ES-I3 (cell line): Measurements from ENCODE around the gene RBSN.

ENCODE experiments used
- H3K36me3 ChIP-seq: 2 replicates; pipeline ENCODE4 v1.6.1; 2013; ENCODE audit warnings: mild to moderate bottlenecking, low read length, control low read depth, moderate library complexity; ENCODE audit not compliant: insufficient read depth
- H3K4me1 ChIP-seq: 2 replicates; pipeline ENCODE4 v1.6.1; 2013; ENCODE audit warnings: mild to moderate bottlenecking, control low read depth, low read length; ENCODE audit not compliant: insufficient read depth
- H3K9ac ChIP-seq: 2 replicates; pipeline ENCODE4 v1.6.1; 2013; ENCODE audit warnings: low read depth, mild to moderate bottlenecking, low read length, moderate library complexity
- H3K9me3 ChIP-seq: 2 replicates; pipeline ENCODE4 v1.6.1; 2013; ENCODE audit warnings: mild to moderate bottlenecking, low read length, moderate library complexity; ENCODE audit not compliant: control insufficient read depth, insufficient read depth

The RBSN gene

DNA sequence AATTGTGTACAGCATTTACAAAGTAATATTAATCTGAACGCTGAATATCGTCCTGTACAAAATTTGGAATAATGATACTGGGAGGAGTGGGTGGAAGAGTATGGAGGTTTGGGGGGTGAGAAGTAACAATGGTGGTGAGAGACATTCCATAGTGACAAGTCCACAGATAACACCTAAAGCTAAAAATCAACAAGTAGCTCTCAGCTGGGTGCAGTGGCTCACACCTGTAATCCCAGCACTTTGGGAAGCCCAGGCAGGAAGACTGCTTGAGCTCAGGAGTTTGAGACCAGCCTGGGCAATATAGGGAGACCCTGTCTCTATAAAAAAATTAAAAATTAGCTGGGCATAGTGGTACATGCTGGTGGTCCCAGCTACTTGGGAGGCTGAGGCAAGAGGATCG, 38.9 kb downstream of the RBSN start:
- H3K9me3 ChIP-seq = no peaks in the 10 kb centered on the region
- H3K9ac ChIP-seq = no peak overlapping the region
- H3K4me1 ChIP-seq = no peaks in the 10 kb centered on the region
- H3K36me3 ChIP-seq = peaks cover 6% of the 10 kb centered on the region

GRCh38 chr3:15056676-15057404, 42.1 kb downstream of the RBSN start:
- H3K9ac ChIP-seq = no peak overlapping the region
- H3K9me3 ChIP-seq = no peaks in the 10 kb centered on the region
- H3K4me1 ChIP-seq = no peaks in the 10 kb centered on the region
- H3K36me3 ChIP-seq = peaks cover 6% of the 10 kb centered on the region

- Histone ChIP-seq H3K9ac (no peak overlapping the region), H3K4me1 (no peaks in the 10 kb centered on the region)
Measured at GRCh38 chr3:15055019-15055557, 43.9 kb downstream of the RBSN start.

GRCh38 chr3:15053541-15053940, 45.4 kb downstream of the RBSN start:
- Histone ChIP-seq H3K4me1 (no peaks in the 10 kb centered on the region), H3K9ac (no peak overlapping the region), H3K36me3 (peaks cover 15% of the 10 kb centered on the region), H3K9me3 (no peaks in the 10 kb centered on the region)

More at GRCh38 chr3:15055019-15055557, 43.9 kb downstream of the RBSN start:
- peaks cover 9% of the 10 kb centered on the region for H3K36me3 ChIP-seq
- H3K9me3 ChIP-seq = no peaks in the 10 kb centered on the region

- Histone ChIP-seq H3K4me1 (no peaks in the 10 kb centered on the region), H3K9me3 (no peaks in the 10 kb centered on the region), H3K36me3 (peaks cover 14% of the 10 kb centered on the region), H3K9ac (no peak overlapping the region)
Measured at GRCh38 chr3:15052335-15053242, 46.4 kb downstream of the RBSN start.

- Histone ChIP-seq H3K9ac (no peak overlapping the region), H3K4me1 (no peaks in the 10 kb centered on the region), H3K9me3 (no peaks in the 10 kb centered on the region), H3K36me3 (peaks cover 14% of the 10 kb centered on the region)
Measured at GRCh38 chr3:15051531-15051930, 47.4 kb downstream of the RBSN start.

DNA sequence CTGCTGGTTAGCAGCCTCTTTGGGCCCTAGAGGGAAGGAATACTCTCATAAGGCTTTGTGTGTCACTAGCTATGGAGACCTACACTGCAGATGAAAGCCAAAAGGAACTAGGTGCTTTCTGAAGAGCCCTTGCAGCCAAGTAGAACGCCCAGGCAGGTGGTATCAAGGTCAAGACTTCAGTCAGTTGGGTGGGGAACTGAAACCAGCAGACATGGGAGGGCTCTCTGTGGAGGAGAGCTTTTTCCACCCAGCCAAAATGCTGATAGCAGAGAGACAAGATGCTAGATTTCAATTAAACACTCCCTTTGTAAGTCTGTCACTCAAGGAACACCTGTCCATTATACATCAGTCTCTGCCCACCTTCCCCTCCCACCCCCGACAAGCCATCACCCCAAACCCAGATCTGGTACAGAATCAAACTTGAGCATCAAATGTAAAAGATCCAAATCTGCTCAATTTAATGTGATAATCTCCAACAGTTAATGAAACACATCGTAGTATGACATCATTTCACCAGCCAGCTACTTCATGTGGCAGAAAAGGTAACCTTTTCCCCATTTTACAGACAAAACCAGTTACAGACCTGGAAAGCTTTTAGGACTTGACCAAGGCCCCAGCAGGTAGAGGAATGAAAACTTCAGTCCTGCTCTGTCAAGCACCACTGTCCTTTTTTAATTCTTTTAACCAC, 48.4 kb downstream of the RBSN start:
- peaks cover 23% of the 10 kb centered on the region for H3K36me3 ChIP-seq
- no peaks in the 10 kb centered on the region for H3K4me1 ChIP-seq
- no peaks in the 10 kb centered on the region for H3K9me3 ChIP-seq
- no peak overlapping the region for H3K9ac ChIP-seq

GRCh38 chr3:15049584-15049983, 49.4 kb downstream of the RBSN start:
- Histone ChIP-seq H3K9ac (no peak overlapping the region), H3K9me3 (no peaks in the 10 kb centered on the region), H3K36me3 (peaks cover 32% of the 10 kb centered on the region), H3K4me1 (no peaks in the 10 kb centered on the region)

GRCh38 chr3:15045667-15046066, 53.3 kb downstream of the RBSN start:
- Histone ChIP-seq H3K36me3 (peaks cover 53% of the 10 kb centered on the region), H3K9me3 (no peaks in the 10 kb centered on the region), H3K4me1 (no peaks in the 10 kb centered on the region), H3K9ac (no peak overlapping the region)

DNA sequence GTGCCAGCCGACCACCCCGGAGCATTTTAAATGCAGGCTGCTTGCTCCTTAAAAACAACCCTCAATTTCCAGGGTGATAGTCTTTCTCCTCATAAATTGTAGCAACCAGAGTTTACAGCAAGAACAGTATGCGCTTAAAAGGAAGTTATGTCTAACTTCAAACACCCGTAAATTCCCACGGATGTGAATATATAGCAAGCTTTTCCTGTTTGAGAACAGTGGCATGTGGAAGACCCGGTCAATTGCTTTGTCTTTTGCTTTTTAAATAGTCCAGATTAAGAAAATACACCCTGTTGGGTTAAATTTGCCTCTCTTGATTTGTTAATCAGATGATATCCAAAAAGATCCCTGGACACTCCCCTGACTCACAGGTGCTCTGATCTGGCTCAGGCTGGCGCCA, 54.6 kb downstream of the RBSN start:
- Histone ChIP-seq H3K9ac (no peak overlapping the region), H3K36me3 (peaks cover 46% of the 10 kb centered on the region), H3K4me1 (no peaks in the 10 kb centered on the region), H3K9me3 (no peaks in the 10 kb centered on the region)

DNA sequence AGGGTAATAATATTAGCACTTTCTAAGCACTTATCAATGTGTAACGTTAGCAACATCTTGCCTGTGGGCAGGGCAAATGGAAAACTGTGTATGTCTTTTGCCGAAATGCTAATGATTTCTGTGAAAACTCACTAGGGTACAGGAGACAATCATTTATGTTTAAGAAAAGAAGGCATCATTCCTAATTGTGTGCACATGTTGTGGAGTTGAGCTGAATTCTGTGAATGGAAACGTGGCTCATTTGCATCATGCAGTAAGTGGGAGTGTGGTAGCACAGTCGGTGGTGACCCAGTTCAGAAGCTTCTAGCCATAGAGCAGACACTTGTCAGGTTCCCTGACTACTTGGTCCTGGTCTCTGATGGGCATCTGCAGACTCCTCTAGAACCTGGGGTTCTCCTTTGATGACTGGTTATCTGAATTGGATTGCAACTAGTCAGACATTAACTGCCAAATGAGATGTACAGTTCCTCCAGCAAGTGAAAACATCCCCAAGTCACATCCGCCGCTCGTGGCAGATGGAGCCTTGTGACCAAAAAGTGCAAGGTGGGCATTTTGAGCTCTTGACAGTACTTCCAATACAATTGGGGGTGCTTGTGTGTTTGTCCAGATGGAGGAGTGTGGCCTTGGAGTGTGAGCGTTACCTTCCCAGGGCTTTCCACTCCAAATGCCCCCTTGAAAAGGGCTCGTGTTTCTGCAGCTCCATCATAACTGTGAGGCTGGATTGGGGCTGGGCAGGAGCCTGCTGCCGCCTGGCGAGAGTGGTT, 55.4 kb downstream of the RBSN start:
- Histone ChIP-seq H3K9ac (no peak overlapping the region), H3K36me3 (peaks cover 41% of the 10 kb centered on the region), H3K4me1 (no peaks in the 10 kb centered on the region)

GRCh38 chr3:15042936-15043335, 56.0 kb downstream of the RBSN start:
- peaks cover 45% of the 10 kb centered on the region for H3K36me3 ChIP-seq
- no peak overlapping the region for H3K9ac ChIP-seq
- H3K9me3 ChIP-seq = no peaks in the 10 kb centered on the region
- H3K4me1 ChIP-seq = no peaks in the 10 kb centered on the region

More for the DNA sequence above, 55.4 kb downstream of the RBSN start:
- H3K9me3 ChIP-seq = no peaks in the 10 kb centered on the region

- Histone ChIP-seq H3K9ac (no peak overlapping the region), H3K9me3 (no peaks in the 10 kb centered on the region), H3K36me3 (peaks cover 48% of the 10 kb centered on the region), H3K4me1 (no peaks in the 10 kb centered on the region)
Measured at GRCh38 chr3:15041950-15042349, 57.0 kb downstream of the RBSN start.

DNA sequence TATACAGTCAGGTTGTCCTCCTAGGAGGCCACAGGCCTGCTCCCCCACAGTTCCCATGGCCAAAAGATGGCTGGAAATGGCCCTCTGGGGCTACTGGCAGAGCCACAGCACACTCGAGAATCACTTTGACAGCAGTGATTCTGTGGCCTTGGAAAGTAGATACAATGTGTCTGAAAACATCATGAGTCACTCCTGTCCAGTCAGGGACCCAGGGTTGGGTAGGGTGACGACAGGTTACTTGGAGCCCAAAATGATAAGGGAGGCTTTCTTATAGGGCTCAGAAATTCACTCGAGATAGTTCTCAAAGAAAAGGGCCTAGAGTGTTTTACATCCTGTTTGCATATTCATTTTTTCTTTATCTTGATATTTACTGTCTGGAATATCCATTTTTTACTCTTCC, 58.1 kb downstream of the RBSN start:
- Histone ChIP-seq H3K4me1 (no peaks in the 10 kb centered on the region), H3K9ac (no peak overlapping the region), H3K36me3 (peaks cover 41% of the 10 kb centered on the region), H3K9me3 (no peaks in the 10 kb centered on the region)
